GM19035 (cell line): ENCODE measurements around the gene SPDYE18.
"Not testable (repeated sequence)": the region's sequence is repeated elsewhere in the genome, so short reads cannot be mapped to it uniquely, and the experiment has no call there.

ENCODE experiments used
- ATAC-seq: cut with Tn5 transposase; IDR thresholded peaks from one replicate; pipeline ENCODE4 v1.9.1; 2021; ENCODE audit not compliant: unreplicated experiment

SPDYE18 gene

GRCh38 chr7:77062557-77062956, at the start of gene SPDYE18:
Gene SPDYE18 (minus strand): TSS chr7:77062558. CDS start chr7:77060512, 2,046 bp downstream.
- ATAC-seq: not testable (repeated sequence)

- ATAC-seq: not testable (repeated sequence)
Measured at GRCh38 chr7:77108362-77108761, 46.0 kb upstream of the SPDYE18 start.

GRCh38 chr7:77107659-77108058, 45.3 kb upstream of the SPDYE18 start:
- not testable (repeated sequence) for ATAC-seq

GRCh38 chr7:77105904-77106303, 43.5 kb upstream of the SPDYE18 start:
- not testable (repeated sequence) for ATAC-seq

- not testable (repeated sequence) for ATAC-seq
Measured at GRCh38 chr7:77102671-77103070, 40.3 kb upstream of the SPDYE18 start.

- ATAC-seq: not testable (repeated sequence)
Measured at GRCh38 chr7:77101187-77101586, 38.8 kb upstream of the SPDYE18 start.

GRCh38 chr7:77100501-77100900, 38.1 kb upstream of the SPDYE18 start:
- not testable (repeated sequence) for ATAC-seq

GRCh38 chr7:77092301-77092700, 29.9 kb upstream of the SPDYE18 start:
- not testable (repeated sequence) for ATAC-seq

- ATAC-seq: not testable (repeated sequence)
Measured at GRCh38 chr7:77082192-77082591, 19.8 kb upstream of the SPDYE18 start.

- not testable (repeated sequence) for ATAC-seq
Measured at GRCh38 chr7:77080236-77080635, 17.9 kb upstream of the SPDYE18 start.

- ATAC-seq: not testable (repeated sequence)
Measured at GRCh38 chr7:77079624-77080023, 17.3 kb upstream of the SPDYE18 start.

GRCh38 chr7:77079112-77079511, 16.8 kb upstream of the SPDYE18 start:
- not testable (repeated sequence) for ATAC-seq

GRCh38 chr7:77077060-77077459, 14.7 kb upstream of the SPDYE18 start:
- ATAC-seq: not testable (repeated sequence)

GRCh38 chr7:77074786-77075396, 12.5 kb upstream of the SPDYE18 start:
- not testable (repeated sequence) for ATAC-seq

GRCh38 chr7:77071108-77071507, 8.8 kb upstream of the SPDYE18 start:
- not testable (repeated sequence) for ATAC-seq

GRCh38 chr7:77065869-77066268, 3.5 kb upstream of the SPDYE18 start:
- not testable (repeated sequence) for ATAC-seq

- not testable (repeated sequence) for ATAC-seq
Measured at GRCh38 chr7:77063732-77064131, 1.4 kb upstream of the SPDYE18 start.

GRCh38 chr7:77032261-77032660, 30.1 kb downstream of the SPDYE18 start, which contains the start of gene SPDYE17:
Gene SPDYE17 (minus strand): TSS chr7:77032361. CDS start chr7:77030570, 1,791 bp downstream.
- not testable (repeated sequence) for ATAC-seq

- ATAC-seq: not testable (repeated sequence)
Measured at GRCh38 chr7:77026349-77026748, 36.0 kb downstream of the SPDYE18 start.

GRCh38 chr7:77010074-77010680, 52.2 kb downstream of the SPDYE18 start:
- ATAC-seq: not testable (repeated sequence)

GRCh38 chr7:77008000-77008399, 54.4 kb downstream of the SPDYE18 start:
- not testable (repeated sequence) for ATAC-seq
